GM12878 (cell line): ENCODE data around the gene TULP1. TPM values are rescaled to one million over a fixed set of nuclear protein-coding genes. Genes with fewer than 3 reads are reported as not detected.

ENCODE experiments used
- ATAC-seq: fragments of 200-7000 bp; cut with Tn5 transposase; 3 replicates; pipeline ENCODE4 v1.9.1; 2020; ENCODE audit warnings: mild to moderate bottlenecking, moderate library complexity
- BruUV-seq: library from RNA; stranded (reverse); fragments of 400-500 nt; replicated peaks from 2 replicates; lab custom pipeline; 2021; lab: Mats Ljungman, UMichigan
- CTCF ChIA-PET: fragments of 300-600 bp; sonication (Branson Sonifier 250); formaldehyde crosslinking; extraction: SDS; loops from one replicate; lab custom pipeline; 2021; ENCODE audit warnings: inconsistent platforms; lab: Yijun Ruan, JAX
- POLR2A ChIA-PET: fragments of 350-600 bp; formaldehyde crosslinking; extraction: SDS; loops from one replicate; lab custom pipeline; 2021; ENCODE audit warnings: inconsistent platforms; lab: Charles Lee
- RAD21 ChIA-PET: fragments of 300-600 bp; sonication (Branson Sonifier 250); formaldehyde crosslinking; loops from one replicate; lab custom pipeline; 2023; ENCODE audit warnings: antibody characterized with exemption; ENCODE audit not compliant: unreplicated experiment; lab: Charles Lee
- SMC1A ChIA-PET: fragments of 300-600 bp; sonication (Branson Sonifier 250); formaldehyde crosslinking; loops from one replicate; lab custom pipeline; 2023; ENCODE audit not compliant: unreplicated experiment, uncharacterized antibody; lab: Charles Lee
- DNase-seq: peaks from one replicate; pipeline ENCODE4 v3.0.0-alpha.2; 2011; ENCODE audit warnings: low read depth, low spot score
- FAIRE-seq: peaks from 3 replicates; lab custom pipeline; 2011; peaks lifted over from hg19 to GRCh38; lab: Jason Lieb, UNC
- H2AFZ ChIP-seq: 2 replicates; pipeline ENCODE4 v1.6.0; 2011; ENCODE audit warnings: low read depth, low read length, control low read depth; ENCODE audit not compliant: control insufficient read depth
- H3K27ac ChIP-seq: 2 replicates; pipeline ENCODE4 v1.5.1; 2011; ENCODE audit warnings: control low read depth; ENCODE audit not compliant: control insufficient read depth, insufficient read depth
- H3K27me3 ChIP-seq, 2 experiments: replicated peaks in 1 of 2; 2 replicates each; pipeline versions ENCODE4 v1.6.0 to v1.6.1; 2011; ENCODE audit warnings: low read length in 1 of 2; ENCODE audit not compliant: control insufficient read depth in 2 of 2, insufficient read depth in 2 of 2
- H3K36me3 ChIP-seq, 2 experiments: 2 replicates each; pipeline ENCODE4 v1.5.1; 2011; ENCODE audit warnings: low read length in 1 of 2; ENCODE audit not compliant: control insufficient read depth in 2 of 2, insufficient read depth in 2 of 2
- H3K4me1 ChIP-seq: 2 replicates; pipeline ENCODE4 v1.6.1; 2011; ENCODE audit warnings: mild to moderate bottlenecking, low read length, moderate library complexity, mixed read lengths; ENCODE audit not compliant: control insufficient read depth, insufficient read depth
- H3K4me2 ChIP-seq: 2 replicates; pipeline ENCODE4 v1.6.0; 2011; ENCODE audit warnings: control low read depth; ENCODE audit not compliant: control insufficient read depth, insufficient read depth
- H3K4me3 ChIP-seq: fragments of 200-600 bp; sonication (generic); 2 replicates; pipeline ENCODE4 v1.5.1; 2016
- H3K79me2 ChIP-seq: 2 replicates; pipeline ENCODE4 v1.6.0; 2011; ENCODE audit warnings: low read length; ENCODE audit not compliant: control insufficient read depth, insufficient read depth
- H3K9ac ChIP-seq: 2 replicates; pipeline ENCODE4 v1.8.0; 2011; ENCODE audit warnings: low read length, control low read depth, mixed read lengths; ENCODE audit not compliant: control insufficient read depth, insufficient read depth
- H3K9me3 ChIP-seq: replicated peaks from 3 replicates; pipeline ENCODE4 v1.5.1; 2011; ENCODE audit warnings: mild to moderate bottlenecking, low read length; ENCODE audit not compliant: control insufficient read depth, insufficient read depth
- H4K20me1 ChIP-seq: 2 replicates; pipeline ENCODE4 v1.6.0; 2011; ENCODE audit not compliant: control insufficient read depth, insufficient read depth
- CHD1 ChIP-seq: IDR thresholded peaks from 2 replicates; pipeline ENCODE4 v1.6.1; 2012; ENCODE audit warnings: low read depth, low read length, improper control_type of control experiment
- HDAC2 ChIP-seq: fragments of 200-600 bp; sonication (generic); IDR thresholded peaks from 2 replicates; pipeline ENCODE4 v1.6.1; 2017
- JUNB ChIP-seq: IDR thresholded peaks from 2 replicates; pipeline ENCODE4 v1.6.1; 2016; ENCODE audit warnings: antibody characterized with exemption, mild to moderate bottlenecking
- MEF2A ChIP-seq: IDR thresholded peaks from 2 replicates; pipeline ENCODE4 v1.6.1; 2011; ENCODE audit warnings: low read depth, mild to moderate bottlenecking, low read length, moderate library complexity; ENCODE audit not compliant: insufficient read depth
- NFYB ChIP-seq: IDR thresholded peaks from 2 replicates; pipeline ENCODE4 v1.6.1; 2011; ENCODE audit warnings: low read depth, mild to moderate bottlenecking, low read length, improper control_type of control experiment, moderate library complexity; ENCODE audit not compliant: insufficient read depth
- NR2F1 ChIP-seq: fragments of 450-650 bp; conservative IDR thresholded peaks from 2 replicates; pipeline ENCODE4 v1.6.1; 2017; ENCODE audit warnings: mild to moderate bottlenecking
- USF2 ChIP-seq: IDR thresholded peaks from 2 replicates; pipeline ENCODE4 v1.6.1; 2011; ENCODE audit warnings: low read depth, low read length, improper control_type of control experiment, borderline replicate concordance
- ZNF207 ChIP-seq: fragments of 450-650 bp; IDR thresholded peaks from 2 replicates; pipeline ENCODE4 v1.6.1; 2014; ENCODE audit warnings: antibody characterized with exemption, mild to moderate bottlenecking, borderline replicate concordance
- WGBS: methylation state at CpG from one replicate; pipeline ENCODE4 v1.1.6; 2016; ENCODE audit warnings: low lambda C conversion rate; ENCODE audit not compliant: insufficient replicate concordance, insufficient coverage; ENCODE audit errors: missing lambda C conversion rate; 5-methylcytosine and 5-hydroxymethylcytosine counted together
- in situ Hi-C: fragments of 300-500 bp; cut with MboI; formaldehyde crosslinking; loops from 9 replicates; pipeline ENCODE4 v1.14.3; 2018; ENCODE audit warnings: mixed read lengths
- intact Hi-C: fragments of 100-400 bp; cut with micrococcal nuclease; formaldehyde crosslinking; loops from one replicate; pipeline ENCODE4 v1.14.2; 2022; ENCODE audit not compliant: unreplicated experiment
- polyA plus RNA-seq, 11 experiments: library from polyadenylated mRNA; depleted of rRNA in 4 of 11; unstranded in 6 of 11; stranded (reverse) in 5 of 11; fragments of >200 nt; fragmentation: Nextera tagmentation in 4 of 11; fragmentation: Illumina TruSeq in 1 of 11; extraction: Ambion mirVana in 4 of 11; extraction: Trizol in 1 of 11; gene quantifications; 1 replicate in 1 of 11; 2 replicates in 10 of 11; pipeline versions ENCODE4 v1.2.1 to v1.2.3, GENCODE V29; 2011 to 2016; ENCODE audit warnings: inconsistent platforms in 2 of 11, missing spikeins in 2 of 11, low read depth in 1 of 11
- total RNA-seq, 4 experiments: library from RNA; depleted of rRNA in 3 of 4; stranded (reverse); fragments of >200 nt in 3 of 4; fragmentation: Illumina TruSeq in 1 of 4; extraction: Trizol in 1 of 4; gene quantifications; 2 replicates each; pipeline versions ENCODE4 v1.2.1 to v1.2.3, GENCODE V29; 2013 to 2021
- TF ChIP-seq, protein P1 (sequence below): fragments of 450-650 bp; formaldehyde crosslinking; IDR thresholded peaks from 2 replicates; pipeline ENCODE4 v1.4.0; 2020; ENCODE audit warnings: mild to moderate bottlenecking, moderate library complexity
- TF ChIP-seq, protein P2 (sequence below): fragments of 450-650 bp; formaldehyde crosslinking; IDR thresholded peaks from 2 replicates; pipeline ENCODE4 v1.5.0; 2022; ENCODE audit warnings: mild to moderate bottlenecking, missing genetic modification characterization

TULP1 gene
- total and polyA plus RNA-seq, 10 of the 15 experiments (the other 5 are each of a cell fraction or from before 2014, with no cell fraction given), result not detected

DNA sequence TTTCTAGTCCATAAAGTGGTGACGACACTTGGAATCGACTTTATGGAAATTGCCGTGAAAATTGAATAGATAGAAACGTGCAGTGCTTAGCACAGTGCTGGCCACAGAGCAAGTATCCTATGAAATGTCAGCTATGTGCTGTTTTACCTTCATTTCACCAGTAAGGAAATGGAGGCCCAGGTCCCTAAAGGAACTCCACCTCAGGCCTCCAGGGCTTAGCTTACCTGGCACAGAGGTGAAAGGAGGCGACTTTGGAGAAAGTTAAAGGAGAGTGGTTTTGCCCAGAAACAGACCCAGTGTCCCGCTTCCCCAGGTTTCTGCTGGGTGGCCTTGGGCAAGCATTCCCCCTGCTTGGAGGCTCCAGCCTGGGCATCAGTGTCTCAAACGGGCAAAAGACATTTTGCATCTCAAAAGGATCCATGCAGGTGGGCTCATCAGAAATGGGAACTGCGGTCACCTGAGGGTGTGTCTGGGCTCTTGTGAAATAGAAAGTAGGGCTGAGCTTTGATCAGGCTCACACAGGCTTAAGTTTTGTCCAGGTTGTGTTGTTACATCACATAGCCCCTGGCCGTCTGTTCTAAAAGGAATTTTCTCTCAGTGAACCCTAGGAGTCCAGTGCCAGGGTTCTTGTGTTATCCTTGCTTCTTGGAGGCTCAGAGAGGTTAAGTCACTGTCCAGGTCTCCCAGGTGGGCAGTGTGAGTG is 6.8 kb upstream of the TULP1 start:
- TF ChIP-seq CHD1 (no peak), NR2F1 (no peak), NFYB (no peak), ZNF207 (no peak), HDAC2 (no peak), USF2 (no peak), MEF2A (no peak), JUNB (no peak)
- TF ChIP-seq, protein P1, sequence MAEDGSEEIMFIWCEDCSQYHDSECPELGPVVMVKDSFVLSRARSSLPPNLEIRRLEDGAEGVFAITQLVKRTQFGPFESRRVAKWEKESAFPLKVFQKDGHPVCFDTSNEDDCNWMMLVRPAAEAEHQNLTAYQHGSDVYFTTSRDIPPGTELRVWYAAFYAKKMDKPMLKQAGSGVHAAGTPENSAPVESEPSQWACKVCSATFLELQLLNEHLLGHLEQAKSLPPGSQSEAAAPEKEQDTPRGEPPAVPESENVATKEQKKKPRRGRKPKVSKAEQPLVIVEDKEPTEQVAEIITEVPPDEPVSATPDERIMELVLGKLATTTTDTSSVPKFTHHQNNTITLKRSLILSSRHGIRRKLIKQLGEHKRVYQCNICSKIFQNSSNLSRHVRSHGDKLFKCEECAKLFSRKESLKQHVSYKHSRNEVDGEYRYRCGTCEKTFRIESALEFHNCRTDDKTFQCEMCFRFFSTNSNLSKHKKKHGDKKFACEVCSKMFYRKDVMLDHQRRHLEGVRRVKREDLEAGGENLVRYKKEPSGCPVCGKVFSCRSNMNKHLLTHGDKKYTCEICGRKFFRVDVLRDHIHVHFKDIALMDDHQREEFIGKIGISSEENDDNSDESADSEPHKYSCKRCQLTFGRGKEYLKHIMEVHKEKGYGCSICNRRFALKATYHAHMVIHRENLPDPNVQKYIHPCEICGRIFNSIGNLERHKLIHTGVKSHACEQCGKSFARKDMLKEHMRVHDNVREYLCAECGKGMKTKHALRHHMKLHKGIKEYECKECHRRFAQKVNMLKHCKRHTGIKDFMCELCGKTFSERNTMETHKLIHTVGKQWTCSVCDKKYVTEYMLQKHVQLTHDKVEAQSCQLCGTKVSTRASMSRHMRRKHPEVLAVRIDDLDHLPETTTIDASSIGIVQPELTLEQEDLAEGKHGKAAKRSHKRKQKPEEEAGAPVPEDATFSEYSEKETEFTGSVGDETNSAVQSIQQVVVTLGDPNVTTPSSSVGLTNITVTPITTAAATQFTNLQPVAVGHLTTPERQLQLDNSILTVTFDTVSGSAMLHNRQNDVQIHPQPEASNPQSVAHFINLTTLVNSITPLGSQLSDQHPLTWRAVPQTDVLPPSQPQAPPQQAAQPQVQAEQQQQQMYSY, result no peak
- TF ChIP-seq, protein P2, sequence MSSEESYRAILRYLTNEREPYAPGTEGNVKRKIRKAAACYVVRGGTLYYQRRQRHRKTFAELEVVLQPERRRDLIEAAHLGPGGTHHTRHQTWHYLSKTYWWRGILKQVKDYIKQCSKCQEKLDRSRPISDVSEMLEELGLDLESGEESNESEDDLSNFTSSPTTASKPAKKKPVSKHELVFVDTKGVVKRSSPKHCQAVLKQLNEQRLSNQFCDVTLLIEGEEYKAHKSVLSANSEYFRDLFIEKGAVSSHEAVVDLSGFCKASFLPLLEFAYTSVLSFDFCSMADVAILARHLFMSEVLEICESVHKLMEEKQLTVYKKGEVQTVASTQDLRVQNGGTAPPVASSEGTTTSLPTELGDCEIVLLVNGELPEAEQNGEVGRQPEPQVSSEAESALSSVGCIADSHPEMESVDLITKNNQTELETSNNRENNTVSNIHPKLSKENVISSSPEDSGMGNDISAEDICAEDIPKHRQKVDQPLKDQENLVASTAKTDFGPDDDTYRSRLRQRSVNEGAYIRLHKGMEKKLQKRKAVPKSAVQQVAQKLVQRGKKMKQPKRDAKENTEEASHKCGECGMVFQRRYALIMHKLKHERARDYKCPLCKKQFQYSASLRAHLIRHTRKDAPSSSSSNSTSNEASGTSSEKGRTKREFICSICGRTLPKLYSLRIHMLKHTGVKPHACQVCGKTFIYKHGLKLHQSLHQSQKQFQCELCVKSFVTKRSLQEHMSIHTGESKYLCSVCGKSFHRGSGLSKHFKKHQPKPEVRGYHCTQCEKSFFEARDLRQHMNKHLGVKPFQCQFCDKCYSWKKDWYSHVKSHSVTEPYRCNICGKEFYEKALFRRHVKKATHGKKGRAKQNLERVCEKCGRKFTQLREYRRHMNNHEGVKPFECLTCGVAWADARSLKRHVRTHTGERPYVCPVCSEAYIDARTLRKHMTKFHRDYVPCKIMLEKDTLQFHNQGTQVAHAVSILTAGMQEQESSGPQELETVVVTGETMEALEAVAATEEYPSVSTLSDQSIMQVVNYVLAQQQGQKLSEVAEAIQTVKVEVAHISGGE (CRISPR knock-in tag), result no peak
- Histone ChIP-seq H3K4me2 (no peak overlapping the region), H2AFZ (no peak overlapping the region), H3K36me3 (no peaks in the 10 kb centered on the region), H3K79me2 (no peaks in the 10 kb centered on the region), H3K4me3 (no peak overlapping the region), H3K27me3 (peaks cover 0 to 1% of the 10 kb centered on the region in 2 experiments; a peak in 2 of 4 replicates), H3K4me1 (no peaks in the 10 kb centered on the region), H3K9ac (no peak overlapping the region), H4K20me1 (no peaks in the 10 kb centered on the region), H3K27ac (no peak overlapping the region), H3K9me3 (no peaks in the 10 kb centered on the region)
- in situ Hi-C loops, result loop anchor here (5.0 kb wide), 1 partner anchor 218 kb away; the partner anchor contains the start of gene ARMC12
- ChIA-PET CTCF (interaction anchor here (0.7 to 10.7 kb wide), 2 partner anchors 216 to 323 kb away, joined by 3 to 168 read pairs; partner anchors contain the start of gene ARMC12), RAD21 (no interaction called here), POLR2A (no interaction called here), SMC1A (interaction anchor here (1.2 kb wide), 1 partner anchor 127 kb away, joined by 3 read pairs; no protein-coding TSS in a partner anchor)
- FAIRE-seq (no peak), ATAC-seq (no peak), DNase-seq (no peak)
- 53% methylated on average over 9 of the region's 9 CpGs for WGBS
- intact Hi-C loops, result loop anchor here (5.0 to 10.0 kb wide), 2 partner anchors 63 to 435 kb away; no protein-coding TSS in a partner anchor
- no TSS peak for BruUV-seq
